HCEC 1CT (cell line): ENCODE measurements around the gene PODNL1.
A peak's percentile ranks its signal among the peaks of the same experiment; 100 is the strongest.
"Not testable (repeated sequence)": the region's sequence is repeated elsewhere in the genome, so short reads cannot be mapped to it uniquely, and the experiment has no call there.

Experiments used
- DNase-seq: peaks from one replicate; pipeline ENCODE4 v3.0.0-alpha.2; 2017

PODNL1 gene

DNA sequence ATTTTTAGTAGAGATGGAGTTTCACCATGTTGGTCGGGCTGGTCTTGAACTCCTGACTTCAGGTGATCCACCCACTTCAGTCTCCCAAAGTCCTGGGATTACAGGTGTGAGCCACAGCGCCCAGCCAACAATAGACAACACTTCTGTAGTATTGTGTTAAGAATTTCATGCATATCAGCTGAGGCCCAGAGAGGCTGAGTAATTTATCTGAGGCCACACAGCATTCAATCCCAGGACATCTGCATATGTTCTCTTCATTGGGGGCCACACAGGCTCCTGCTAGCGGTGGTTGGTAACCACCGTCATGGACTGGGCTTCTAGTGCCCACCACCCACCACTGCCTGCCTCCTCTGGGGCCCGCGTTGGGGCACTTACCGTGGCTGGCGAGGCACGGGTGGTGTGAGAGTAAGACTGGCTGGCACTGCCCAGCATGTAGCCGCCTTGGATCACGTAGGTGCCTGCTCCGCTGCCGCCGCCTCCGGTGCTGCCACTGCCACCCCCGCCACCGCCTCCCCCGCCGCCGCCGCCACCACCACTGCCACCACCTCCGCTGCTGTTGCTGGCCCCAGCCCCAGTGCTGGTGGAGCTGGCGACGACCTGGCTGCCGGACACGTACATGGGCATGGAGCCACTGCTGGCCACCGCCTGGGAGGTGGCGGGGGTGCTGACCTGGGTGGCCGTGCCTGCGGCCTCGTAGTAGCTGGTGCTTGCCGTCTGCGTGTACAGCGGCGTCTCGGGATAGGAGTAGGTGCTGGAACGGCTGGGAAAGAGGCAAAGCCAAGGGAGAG, 34.3 kb upstream of the PODNL1 start:
- DNase-seq, result no peak

DNA sequence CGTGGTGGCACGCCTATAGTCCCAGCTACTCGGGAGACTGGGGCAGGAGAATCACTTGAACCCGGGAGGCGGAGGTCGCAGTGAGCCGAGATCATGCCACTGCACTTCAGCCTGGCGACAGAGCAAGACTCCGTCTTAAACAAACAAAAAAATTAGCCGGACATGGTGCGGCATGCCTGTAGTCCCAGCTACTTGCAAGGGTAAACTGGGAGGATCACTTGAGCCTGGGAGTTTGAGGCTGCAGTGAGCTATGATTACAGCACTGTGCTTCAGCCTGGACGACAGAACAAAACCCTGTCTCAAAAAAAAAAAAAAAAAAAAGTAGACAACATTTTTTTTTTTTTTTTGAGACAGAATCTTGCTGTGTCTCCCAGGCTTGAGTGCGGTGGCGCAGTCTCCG, 33.7 kb upstream of the PODNL1 start:
- DNase-seq, result not testable (repeated sequence)

DNA sequence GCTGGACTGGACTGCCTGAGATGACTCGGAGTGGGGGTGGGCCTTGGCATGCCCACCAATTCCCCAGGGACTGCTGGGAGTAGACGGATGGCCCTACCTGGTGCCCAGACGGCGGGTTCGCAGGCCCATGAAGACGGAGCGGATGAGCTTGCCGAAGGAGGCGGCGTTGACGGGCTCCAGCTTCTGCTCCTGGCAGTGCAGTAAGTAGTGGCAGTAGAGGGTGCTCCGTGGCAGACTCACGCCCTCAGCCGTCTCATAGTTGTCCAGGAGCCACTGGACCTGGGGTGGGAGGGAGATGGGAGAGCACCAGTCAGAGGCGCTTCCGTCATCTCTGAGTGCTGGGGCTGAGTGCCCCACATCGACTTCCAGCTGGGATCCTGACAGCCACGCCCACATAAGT, 31.7 kb upstream of the PODNL1 start:
- no peak for DNase-seq

DNA sequence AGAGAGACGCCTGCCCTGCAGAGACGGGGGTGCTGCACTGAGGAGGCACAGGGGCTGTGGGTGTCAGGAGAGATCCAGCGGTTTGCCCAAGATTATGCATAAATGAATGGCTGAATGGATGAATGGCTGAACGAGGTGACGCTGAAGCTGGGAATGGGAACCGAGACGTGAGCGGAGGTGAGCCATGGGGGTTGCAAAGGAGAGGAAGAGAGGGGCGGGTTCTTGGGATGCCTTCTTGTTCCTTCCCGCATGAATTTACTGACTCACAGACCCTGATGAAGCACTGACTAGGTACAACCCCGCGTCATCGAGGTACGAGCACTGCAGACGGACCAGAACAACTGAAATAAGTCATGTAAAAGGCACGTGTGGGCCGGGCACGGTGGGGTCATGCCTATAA, 30.8 kb upstream of the PODNL1 start:
- DNase-seq, result no peak

DNA sequence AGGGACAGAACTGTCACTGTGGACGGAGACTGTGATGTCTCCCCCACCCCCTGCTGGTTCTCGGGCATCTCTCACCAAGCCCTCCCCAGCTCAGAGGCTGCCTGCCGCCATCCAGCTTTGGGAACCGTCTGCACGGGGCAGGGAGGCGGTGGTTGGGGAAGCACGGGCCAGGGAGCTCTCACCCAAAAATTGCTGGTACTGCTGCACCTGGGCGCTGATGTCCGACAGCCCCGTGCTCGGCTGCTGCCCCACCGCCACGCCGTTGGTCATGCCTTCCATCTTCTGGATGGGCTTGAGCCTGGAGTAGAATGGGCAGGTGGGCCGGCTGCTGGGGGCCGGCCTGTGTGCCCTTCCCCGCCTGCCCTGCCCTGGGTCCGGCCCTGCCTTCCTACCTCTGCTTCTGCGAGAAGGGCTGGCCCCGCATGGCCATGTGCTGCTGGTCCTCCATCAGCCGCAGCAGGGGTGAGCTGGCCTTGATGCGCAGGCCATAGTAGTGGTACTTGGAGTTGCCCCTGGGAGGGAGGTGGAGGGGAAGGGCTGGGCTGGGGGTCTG, 30.2 kb upstream of the PODNL1 start:
- no peak for DNase-seq

DNA sequence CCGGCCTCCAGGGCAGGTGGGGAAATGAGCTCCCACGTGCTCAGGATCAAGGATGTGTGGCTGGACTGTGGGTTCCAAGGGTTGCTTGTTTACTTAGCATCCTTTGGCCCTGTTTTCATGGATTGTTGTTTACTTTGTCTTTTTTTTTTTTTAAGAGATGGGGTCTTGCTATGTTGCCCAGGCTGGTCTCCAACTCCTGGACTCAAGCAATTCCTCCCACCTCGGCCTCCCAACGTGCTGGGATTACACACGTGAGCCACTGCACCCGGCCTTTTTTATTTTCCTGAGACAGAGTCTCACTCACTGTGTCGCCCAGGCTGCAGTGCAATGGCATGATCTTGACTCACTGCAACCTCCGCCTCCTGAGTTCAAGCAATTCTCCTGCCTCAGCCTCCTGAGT, 29.0 kb upstream of the PODNL1 start:
- not testable (repeated sequence) for DNase-seq

DNA sequence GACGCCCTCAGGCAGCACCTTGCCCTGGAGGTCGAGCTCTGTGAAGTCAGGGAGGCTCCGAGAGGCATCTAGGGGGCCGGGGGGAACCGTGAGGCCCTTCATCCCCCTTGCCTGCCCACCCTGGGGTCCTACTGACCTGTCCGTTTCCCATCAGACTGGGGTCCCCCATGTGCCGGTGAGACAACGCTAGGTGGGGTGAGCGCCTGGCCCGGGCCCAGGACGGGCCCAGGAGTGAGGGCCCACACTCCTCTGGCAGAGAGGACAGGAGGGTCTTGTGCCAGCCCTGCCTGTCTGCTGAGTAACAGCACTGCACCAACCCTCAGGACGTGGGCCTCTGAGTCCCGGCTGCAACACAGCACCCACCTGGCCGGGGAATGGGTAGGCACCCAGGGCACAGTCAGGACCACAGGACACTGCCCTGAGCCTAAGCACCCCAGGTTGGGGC, 28.5 kb upstream of the PODNL1 start:
- no peak for DNase-seq

DNA sequence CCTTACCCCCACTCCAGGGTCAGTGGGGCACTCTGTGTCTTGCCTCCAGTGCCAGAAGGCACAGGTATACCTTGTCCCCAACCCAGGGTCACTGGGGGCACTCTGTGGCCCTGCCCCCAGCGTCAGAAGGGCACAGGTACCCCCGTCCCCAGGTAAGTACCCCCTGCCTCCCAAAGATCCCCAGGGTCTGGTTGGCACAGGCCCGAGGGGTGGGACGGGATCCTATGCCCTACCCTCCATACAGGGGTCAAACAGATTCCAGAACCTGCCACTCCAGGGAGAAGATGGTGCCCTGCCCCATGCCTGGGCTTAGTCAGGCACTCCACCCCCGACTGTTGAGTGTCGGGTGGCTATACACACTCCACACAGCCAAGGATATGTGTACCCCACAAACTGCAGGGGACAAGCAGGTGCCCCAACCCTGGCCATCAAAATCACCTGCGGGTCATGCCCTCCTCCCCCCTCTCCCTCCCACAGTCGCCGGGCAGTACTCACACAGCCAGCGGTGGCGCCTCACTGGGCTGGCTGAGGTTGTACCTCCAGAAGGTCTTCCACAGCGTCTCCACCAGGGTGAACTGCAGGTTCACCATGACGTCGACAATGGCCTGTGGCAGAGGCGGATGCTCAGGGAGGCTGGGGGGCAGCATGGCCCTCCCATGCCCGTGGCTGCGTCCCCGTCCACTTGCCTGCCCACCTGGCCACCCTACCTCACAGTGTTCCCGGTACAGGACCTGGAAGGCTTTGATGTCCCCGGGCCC, 27.9 kb upstream of the PODNL1 start:
- no peak for DNase-seq

DNA sequence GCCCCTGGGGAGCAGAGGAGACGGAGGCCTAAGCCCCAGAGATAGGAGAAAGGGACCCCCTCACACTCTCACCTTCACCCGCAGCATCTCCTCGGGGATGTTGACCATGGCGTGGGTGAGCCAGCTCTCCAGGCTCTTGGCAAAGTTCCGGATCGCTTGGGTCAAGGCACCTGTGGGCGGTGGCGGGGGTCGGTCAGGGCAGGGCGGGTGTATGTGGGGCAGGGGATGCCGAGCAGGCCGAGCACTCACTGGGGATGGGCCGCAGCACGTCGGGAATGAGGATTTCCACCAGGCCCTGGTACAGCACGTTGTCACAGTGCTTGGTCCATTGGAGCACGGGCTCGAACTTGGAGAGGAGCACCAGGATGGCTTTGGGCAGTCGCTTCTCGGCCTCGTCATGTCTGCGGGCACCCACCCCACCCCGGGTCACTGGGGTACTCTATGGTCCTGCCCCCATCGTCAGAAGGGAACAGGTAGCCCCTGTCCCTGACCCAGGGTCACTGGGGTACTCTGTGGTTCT, 27.2 kb upstream of the PODNL1 start:
- no peak for DNase-seq

DNA sequence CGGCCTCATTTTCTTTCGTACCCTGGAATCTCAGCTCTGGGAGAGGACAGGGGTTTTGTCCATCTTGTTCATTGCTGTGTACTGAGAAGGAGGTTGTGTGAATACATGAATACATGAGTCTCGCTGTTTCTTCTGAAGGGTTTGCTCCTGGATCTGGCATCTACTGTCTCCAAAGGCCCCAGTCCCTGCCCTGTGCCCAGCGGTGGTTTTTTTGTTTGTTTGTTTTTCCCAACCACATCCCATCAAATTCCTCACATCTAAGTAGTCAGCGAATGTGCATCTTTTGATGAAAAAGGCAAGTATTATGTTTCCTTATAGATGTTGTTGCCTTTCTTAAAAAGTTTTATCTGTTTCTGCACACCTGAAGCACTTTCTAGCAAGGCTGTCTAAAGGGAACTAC, 26.6 kb upstream of the PODNL1 start:
- peak; percentile 48 for DNase-seq

DNA sequence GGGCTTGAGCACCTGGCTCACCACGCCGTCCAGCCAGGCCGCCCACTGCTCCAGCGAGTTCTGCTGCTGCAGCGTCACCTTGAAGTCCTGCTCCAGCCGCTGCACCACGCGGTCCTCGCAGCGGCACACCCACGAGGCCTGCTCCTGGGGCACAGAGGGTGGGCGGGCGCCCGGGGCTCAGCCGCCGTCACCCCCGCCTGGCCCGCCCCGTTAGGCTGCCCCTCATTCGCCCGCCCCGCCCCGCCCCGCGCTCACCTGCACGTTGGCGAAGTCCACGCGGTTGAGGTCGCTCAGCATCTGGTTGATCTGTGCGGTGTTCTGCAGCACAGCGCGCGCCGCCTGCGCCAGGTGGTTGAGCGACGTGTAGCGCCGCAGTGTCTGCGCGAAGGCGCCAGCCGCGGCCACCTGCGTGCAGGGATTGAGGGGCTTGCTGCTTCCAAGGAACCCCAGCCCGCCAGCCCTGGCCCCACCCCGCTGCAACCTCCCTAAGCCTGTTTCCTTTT, 25.4 kb upstream of the PODNL1 start:
- no peak for DNase-seq

DNA sequence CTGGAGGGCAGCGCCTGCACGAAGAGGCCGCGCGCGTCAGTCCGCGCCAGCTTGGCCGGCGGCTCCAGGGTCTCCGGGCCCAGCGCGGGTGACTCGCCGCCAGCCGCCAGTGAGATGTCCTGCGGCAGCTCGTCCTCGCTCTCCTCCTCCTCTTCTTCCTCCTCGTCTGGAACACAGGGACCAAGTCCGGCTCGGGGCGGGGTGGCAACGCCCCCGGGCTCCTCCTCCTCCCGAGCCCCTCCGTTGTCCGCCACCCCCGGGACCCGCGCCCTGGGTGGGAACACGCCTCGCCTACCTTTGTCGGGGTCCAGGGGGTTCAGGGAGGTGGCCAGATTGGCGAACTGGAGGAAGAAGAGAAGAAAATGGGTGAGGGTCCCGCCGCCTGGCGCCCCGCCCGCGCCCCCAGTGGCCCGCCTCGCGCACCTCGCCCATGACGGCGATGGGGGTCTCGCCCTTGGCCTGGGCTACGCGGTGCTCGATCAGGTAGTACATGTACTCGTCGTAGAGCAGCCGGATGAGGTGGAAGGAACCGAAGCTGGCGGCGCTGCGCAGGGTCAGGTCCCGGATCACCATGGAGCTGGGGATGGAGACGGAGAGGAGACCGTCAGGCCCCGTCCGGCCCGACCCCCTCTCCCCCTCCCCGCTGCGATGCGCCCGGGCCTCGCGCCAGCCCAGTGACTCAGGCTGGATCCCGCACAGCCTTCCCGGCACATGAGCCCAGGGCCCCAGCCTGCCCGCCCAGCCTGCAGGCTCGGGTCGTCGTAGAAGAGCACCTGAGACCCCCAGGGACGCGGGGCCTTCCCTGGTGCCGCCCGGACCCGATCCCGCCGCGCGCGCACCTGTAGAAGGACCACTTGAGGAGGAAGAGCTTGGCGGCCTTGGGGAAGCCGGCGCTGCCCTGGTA, 24.7 kb upstream of the PODNL1 start:
- no peak for DNase-seq

DNA sequence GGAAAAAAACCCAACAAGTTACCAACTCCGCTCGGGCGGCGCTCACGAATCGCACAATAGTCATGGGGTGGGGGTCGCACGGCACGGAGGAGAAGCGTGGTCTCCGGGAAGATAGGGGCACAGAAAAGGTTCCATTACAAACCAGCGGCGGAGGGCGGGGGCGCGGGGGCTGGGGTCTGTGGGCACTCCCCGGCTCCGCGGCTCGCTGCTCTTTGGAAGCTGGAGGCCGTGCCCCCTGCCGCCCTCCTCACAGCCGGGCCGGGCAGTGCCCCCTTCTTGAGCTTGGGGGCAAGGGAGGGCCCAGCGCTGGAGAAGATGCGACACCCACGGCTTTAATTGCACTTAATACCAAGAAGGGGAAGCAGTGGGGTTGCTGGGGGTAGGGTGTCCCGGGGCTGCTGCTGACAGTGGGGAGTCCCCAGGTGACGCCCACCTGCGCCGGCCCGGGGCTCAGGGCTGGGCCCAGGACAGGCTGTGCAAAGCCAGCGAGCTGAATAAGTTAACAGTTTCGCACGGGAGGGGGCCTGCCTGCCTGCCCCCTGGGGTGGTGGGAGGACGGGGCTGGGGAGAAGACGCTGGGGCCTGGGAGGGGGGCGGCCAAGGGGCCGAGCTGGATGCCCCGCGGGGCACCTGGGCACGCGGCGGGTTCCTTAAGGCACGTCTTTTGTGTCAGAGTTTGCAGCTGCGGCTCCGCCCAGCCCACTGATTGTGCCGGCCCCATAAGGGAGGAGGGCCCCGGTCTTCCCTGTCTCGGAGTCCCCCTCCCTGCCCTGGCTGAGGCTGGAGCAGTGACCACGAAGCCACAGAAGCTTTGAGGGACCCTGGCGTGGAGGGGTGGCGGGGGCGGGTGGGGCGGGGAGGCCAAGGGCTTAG, 23.8 kb upstream of the PODNL1 start:
- DNase-seq, result no peak

DNA sequence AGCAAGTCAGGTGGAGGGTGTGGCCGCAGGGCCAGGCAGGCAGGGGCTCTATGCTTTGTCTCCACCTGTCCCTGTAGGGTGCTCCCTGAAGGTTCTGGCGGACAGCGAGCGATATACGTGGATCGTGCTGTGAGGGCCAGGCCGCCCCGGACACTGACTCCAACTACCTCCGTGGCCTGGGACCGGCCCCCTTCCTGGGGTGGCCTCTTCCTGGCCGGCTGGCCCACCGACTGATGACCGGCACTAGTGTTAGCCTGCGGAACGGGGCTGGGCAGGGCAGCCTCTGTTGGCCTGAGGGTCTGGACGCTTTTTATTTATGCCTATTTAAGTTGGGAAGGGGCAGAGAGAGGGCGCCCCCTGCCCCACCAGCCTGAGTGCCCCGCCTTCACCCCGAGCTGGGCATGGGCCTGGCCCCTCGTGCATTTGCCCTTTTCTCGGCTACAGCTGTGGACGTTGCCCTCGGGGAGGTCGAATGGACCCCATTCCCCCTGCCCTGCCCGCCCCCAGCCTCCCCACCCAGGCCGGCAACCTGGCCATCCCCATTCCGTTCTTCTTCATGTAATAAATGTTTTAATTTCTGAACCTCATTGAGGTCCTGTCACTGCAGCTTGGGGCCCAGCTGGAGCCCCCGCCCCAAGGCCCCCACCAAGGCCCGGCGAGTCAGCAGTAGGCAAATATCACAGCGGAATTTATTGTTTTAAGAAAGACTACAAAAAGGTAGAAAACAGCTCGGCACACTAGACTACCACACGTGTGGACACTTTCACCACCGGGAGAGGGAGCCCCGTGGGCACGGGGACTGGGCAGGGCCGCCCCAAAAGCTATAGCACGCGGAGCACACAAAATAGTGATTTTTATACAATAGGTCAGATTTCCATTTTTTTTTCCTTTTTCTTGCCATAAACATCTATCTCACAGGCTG, 22.9 kb upstream of the PODNL1 start:
- no peak for DNase-seq

DNA sequence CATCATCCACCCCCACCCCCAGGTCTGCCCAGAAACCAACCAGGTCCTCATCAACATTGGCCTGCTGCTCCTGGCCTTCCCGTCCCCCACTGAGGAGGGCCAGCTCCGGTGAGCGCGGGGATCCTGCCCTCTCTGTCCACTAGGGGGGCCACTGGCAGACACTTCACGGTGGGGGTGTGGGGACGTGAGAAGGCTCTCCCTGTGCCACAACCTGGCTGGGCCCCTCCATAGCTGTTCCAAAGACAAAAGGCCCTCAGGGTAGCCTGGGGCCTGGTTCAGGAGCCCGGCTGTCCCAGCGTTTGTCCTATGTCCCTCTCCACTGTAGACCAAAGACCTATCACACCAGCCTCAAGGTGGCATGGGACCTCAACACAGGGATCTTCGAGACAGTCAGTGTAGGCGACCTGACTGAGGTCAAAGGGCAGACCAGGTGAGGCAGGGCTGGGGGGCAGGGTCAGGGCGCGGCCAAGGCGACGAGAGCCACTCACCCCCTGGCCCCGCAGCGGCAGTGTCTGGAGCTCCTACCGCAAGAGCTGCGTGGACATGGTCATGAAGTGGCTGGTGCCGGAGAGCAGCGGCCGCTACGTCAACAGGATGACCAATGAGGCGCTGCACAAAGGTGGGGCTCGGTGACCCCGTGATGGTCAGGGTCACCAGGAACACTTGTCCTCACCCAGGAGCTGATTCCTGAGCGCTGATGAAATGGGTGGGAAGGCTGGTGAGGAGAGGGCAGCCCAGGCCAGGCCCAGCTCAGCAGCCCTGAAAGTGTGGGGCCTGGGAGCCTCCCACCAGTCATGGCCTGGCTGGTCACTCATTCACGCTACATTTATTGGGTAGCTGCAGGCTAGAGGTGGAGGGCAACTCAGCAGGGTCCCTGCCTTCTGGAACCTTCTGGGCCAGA, 22.0 kb upstream of the PODNL1 start:
- DNase-seq, result no peak

DNA sequence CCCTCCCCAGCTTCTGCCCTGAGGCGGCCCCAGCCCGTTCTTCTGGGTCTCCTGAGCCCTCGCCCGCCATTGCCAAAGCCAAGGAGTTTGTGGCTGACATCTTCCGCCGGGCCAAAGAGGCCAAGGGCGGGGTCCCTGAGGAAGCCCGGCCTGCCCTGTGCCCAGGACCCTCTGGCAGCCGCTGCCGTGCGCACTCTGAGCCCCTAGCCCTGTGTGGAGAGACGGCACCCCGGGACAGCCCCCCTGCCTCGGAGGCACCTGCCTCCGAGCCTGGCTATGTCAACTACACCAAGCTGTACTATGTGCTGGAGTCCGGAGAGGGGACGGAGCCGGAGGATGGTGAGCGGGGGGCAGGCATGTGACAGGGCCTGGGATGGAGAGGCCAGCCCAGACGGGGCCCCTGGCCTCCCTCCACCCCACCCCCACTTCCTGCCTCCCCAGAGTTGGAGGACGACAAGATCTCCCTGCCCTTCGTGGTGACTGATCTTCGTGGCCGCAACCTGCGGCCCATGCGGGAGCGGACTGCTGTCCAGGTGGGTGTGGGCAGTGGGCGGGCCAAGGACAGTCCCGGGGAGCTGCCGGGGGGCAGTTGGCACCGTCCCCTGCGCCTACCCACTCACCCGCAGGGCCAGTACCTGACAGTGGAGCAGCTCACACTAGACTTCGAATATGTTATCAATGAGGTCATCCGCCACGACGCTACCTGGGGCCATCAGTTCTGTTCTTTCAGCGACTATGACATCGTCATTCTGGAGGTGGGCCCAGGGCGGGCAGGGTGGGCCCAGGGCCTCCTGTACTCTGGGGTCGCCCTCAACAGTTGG, 21.1 kb upstream of the PODNL1 start:
- DNase-seq, result no peak

DNA sequence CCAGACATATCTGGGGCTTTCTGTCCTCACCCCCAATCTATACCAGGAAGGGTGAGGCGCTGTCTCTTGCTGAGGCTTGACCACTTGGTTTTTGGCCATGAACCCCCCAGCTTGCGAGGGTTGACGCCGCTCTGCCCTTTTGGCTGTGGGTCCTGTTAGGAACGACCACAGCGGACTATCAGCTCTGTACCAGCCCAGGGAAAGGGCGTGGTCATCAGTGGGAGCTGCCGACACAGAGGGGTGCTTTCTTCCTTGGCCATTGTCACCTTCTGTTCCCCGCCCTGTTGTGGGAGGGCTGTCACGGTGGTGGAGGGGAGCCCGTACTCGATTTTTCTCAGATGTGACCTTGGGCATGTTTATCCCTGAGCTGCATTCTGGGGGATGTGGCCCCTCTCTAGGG, 19.8 kb upstream of the PODNL1 start:
- no peak for DNase-seq

DNA sequence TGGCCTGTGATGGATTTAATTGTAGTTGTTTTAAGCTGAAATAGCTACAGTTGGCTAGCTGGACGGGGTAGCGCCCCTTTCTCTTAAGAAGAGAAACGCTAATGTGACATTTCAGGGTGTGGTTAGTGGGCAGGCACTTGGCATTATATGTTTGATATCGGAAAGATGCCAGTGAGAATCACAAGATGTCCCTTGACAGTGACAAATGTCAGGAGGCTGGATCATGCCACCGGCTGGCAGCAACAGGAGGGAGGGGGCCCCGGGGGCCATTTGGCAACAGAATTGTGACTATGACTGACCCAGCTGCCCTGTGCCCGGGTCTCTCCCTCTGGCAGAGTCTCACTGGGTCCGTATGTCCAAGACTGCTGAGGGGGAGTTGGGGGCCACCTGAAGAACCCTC, 18.8 kb upstream of the PODNL1 start:
- no peak for DNase-seq
